Retinal pigment epithelial cell (primary cell): ENCODE results near the gene ZNRF1.

ENCODE experiments used
- DNase-seq: peaks from one replicate; pipeline ENCODE4 v3.0.0-alpha.2; 2010; ENCODE audit warnings: low read depth
- H3K4me3 ChIP-seq: 2 replicates; pipeline ENCODE4 v1.5.1; 2011; ENCODE audit warnings: mild to moderate bottlenecking, low read length, control low read depth, moderate library complexity
- TF ChIP-seq, protein P1 (sequence below): conservative IDR thresholded peaks from 2 replicates; pipeline ENCODE4 v1.5.1; 2011; ENCODE audit warnings: low read depth, low read length, control low read depth, inconsistent platforms

Gene ZNRF1

DNA sequence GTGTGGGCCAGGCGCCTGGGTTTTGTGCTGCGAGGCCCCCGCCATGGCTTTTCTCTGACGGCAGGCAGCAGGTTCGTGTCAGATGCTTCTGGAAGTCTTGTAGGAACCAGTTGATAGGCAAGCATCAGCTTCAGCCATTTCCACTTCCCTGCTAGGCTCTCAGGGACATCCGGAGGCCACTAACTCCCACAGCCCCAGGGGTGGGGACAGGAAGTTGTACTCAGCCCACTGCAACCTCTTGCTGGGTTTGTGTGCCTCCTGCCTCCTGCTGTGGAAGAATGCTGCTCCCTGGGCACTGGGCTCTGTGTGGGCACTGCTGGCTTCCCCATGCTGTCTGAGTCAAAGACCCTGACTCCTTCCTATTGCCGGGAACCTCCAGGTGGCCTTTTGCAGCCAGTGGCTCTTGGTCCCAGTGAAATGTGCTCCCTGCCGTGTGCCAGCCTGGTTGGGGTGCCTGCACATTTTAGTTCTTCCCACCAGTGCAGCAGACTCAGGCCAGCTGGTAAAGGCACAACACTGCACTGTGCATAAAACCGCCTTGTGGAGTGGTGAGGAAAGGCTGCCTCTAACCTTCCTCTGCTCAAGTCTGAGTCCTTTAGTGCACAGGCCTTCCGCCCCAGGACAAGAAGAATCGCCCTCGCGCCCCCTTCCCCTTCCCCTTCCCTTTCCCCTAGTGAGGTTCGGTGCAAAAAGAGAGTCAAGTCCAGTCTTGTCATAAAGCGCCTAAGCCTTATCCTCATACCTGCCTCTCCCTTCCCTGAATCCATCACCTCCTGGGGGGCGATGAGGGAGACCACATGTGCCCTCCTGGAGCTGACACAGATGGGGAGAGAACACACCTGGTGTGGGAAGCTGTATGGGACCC is 101.1 kb downstream of the ZNRF1 start:
- TF ChIP-seq, protein P1, sequence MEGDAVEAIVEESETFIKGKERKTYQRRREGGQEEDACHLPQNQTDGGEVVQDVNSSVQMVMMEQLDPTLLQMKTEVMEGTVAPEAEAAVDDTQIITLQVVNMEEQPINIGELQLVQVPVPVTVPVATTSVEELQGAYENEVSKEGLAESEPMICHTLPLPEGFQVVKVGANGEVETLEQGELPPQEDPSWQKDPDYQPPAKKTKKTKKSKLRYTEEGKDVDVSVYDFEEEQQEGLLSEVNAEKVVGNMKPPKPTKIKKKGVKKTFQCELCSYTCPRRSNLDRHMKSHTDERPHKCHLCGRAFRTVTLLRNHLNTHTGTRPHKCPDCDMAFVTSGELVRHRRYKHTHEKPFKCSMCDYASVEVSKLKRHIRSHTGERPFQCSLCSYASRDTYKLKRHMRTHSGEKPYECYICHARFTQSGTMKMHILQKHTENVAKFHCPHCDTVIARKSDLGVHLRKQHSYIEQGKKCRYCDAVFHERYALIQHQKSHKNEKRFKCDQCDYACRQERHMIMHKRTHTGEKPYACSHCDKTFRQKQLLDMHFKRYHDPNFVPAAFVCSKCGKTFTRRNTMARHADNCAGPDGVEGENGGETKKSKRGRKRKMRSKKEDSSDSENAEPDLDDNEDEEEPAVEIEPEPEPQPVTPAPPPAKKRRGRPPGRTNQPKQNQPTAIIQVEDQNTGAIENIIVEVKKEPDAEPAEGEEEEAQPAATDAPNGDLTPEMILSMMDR, result no peak
- no peak for DNase-seq
- H3K4me3 ChIP-seq, result no peak overlapping the region

DNA sequence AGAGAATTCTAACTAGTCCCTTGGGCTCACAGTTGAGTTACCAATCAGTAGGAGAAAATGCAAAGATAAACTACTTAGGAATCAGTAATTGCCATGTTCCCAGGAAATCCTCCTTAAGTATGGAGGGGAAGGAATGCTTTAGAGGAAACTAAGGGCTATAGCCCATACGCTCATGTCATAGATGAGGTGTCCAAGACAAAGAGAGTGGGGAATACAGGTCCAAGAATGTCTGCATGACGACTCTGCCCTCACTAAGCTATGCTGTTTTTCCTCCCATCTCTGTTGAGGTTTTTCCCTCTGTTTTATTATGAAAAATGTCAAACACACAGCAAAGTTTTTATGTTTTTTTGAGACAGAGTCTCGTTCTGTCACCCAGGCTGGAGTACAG is 101.8 kb downstream of the ZNRF1 start:
- no peak for DNase-seq
- TF ChIP-seq, protein P1, result no peak
- H3K4me3 ChIP-seq, result no peak overlapping the region

DNA sequence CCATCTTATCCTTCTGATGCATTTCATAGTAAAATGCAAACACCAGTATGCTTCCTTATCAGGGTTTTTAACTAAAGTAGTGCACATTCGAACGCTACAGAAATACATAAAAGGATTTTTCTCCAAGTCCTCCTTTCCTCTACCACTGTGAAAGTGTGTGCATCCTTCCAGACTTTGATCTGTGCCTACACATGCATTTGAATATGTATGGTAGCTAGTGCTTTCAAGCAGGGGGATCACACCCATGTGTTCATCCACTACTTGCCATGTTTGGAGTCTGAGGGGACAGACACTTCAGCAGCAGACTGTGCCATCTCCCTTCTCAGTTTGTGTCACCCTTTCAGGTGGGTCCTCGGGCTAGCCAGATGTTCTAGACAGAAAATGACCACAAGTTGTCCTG is 102.8 kb downstream of the ZNRF1 start:
- TF ChIP-seq, protein P1, result no peak
- H3K4me3 ChIP-seq, result no peak overlapping the region
- no peak for DNase-seq

DNA sequence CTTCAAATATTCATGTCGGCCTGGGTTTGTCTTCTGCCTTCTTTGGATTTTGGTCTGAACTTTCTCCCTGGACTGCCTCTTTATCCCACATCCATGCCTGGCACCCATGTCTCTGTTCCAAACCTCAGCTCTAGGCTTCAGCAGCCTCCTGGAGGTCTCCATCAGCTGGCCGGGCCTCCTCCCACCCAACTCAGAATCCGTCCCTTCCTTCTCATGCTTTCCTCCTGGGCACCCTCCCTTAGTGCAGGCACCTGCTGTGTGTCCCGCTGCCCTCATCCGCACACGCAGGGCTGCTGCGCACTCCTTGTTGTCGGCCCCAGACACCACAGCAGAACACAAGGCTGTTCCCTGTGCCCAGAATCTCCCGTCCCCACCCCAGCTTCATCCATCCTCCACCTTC is 103.8 kb downstream of the ZNRF1 start:
- no peak for DNase-seq
- no peak overlapping the region for H3K4me3 ChIP-seq
- TF ChIP-seq, protein P1, result no peak

DNA sequence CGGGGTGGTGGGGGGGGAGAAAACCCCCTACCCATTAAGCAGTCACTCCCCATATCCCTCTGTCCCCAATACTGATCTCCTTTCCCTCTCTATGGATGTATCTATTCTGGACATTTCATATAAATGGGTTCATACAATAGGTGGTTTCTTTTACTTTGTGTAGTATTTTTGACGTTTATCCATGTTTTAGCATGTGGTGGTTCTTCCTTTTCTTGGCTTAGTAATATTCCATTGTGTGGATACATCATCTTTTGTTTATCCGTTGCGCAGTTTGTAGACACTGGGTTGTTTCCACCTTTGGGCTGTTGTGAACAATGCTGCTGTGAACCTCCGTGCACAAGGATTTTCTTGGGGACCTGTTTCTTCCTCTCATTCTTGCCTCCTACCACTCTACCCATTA is 105.2 kb downstream of the ZNRF1 start:
- H3K4me3 ChIP-seq, result no peak overlapping the region
- no peak for DNase-seq
- TF ChIP-seq, protein P1, result no peak

DNA sequence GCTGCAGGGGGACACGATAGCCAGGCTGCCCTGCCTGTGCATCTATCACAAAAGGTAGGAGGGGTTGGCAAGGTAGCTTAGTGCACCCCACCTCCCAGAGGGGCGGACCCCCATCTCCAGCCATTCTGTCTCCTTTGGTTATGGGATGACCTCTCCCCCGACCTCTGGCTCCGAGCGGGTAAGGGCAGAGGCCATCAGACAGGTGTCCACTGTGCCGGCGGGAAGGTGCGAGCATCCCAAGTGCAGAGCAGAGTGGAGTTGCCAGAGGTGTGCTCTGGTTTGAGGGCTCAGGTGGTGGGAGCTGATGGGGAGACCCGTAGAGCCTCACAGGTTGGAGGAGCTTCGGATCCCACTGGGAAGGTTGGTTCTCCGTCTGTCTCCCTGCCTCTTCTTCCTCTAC is 106.0 kb downstream of the ZNRF1 start:
- TF ChIP-seq, protein P1, result no peak
- no peak overlapping the region for H3K4me3 ChIP-seq
- DNase-seq, result no peak
